NCI-H69 (cell line): ENCODE results near the gene LAPTM5.
A peak's percentile ranks its signal among the peaks of the same experiment; 100 is the strongest.
"Not testable (repeated sequence)": the region's sequence is repeated elsewhere in the genome, so short reads cannot be mapped to it uniquely, and the experiment has no call there.

Experiments used
- DNase-seq: peaks from one replicate; lab custom pipeline; 2025; lab: John Stamatoyannopoulos, UW

Gene LAPTM5

GRCh38 chr1:30693822-30694221, 63.8 kb downstream of the LAPTM5 start:
- DNase-seq, result no peak

GRCh38 chr1:30693366-30693765, 64.2 kb downstream of the LAPTM5 start:
- DNase-seq, result no peak

GRCh38 chr1:30692948-30693301, 64.6 kb downstream of the LAPTM5 start:
- no peak for DNase-seq

DNA sequence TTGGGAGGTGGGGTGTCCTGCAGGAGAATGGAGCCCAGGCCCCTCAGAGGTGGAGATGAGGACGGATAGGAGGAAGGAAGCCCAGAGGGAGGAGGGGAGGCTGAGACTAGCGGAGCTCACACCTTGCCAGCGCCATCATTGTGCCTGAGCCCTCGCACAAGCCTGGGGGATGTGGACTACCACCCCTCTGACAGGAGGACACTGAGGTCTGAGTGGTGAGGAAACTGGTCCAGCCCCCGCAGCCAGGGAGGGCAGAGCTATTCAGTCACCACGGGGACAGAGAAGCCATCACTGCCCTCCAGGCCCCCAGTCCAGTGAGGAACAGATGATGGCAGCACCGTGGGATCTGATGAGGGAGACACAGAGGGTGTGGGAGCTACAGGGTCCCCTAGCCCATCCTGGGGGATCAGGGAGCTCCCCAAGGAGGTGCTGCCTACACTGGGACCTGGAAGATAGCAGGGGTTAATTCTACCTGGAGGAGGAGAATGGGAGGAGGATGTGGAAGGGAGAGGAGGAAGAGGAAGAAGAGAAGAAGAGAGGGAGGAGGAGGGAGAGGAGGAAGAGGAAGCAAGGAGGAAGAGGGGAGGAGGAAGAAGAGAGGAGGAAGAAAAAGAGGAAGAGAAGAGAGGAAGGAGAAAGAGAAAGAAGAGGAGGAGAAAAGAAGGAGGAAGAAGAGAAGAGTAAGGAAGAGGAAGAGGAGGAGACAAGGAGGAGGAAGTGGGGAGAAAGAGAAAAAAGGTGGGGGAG, 65.2 kb downstream of the LAPTM5 start:
- no peak for DNase-seq

DNA sequence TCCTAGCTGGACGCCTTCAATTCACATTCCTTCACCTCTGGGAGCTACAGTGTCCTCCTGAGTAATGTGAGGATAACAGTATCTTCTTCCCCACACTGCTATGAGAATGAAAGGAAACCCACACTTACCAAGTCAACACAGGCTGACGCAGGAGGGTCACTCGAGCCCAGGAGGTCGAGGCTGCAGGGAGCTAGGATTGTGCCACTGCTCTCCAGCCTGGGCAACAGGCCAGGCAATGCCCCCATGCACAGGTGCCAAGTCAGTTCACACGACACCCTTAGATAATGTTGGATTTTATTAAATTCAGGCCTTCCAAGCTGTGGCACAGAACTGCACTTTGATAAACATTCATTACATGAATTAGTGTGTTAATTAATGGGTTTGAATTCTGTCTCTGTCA, 66.1 kb downstream of the LAPTM5 start:
- peak; percentile 97 for DNase-seq

- peak; percentile 20 for DNase-seq
Measured at GRCh38 chr1:30689901-30690645, 67.5 kb downstream of the LAPTM5 start.

DNA sequence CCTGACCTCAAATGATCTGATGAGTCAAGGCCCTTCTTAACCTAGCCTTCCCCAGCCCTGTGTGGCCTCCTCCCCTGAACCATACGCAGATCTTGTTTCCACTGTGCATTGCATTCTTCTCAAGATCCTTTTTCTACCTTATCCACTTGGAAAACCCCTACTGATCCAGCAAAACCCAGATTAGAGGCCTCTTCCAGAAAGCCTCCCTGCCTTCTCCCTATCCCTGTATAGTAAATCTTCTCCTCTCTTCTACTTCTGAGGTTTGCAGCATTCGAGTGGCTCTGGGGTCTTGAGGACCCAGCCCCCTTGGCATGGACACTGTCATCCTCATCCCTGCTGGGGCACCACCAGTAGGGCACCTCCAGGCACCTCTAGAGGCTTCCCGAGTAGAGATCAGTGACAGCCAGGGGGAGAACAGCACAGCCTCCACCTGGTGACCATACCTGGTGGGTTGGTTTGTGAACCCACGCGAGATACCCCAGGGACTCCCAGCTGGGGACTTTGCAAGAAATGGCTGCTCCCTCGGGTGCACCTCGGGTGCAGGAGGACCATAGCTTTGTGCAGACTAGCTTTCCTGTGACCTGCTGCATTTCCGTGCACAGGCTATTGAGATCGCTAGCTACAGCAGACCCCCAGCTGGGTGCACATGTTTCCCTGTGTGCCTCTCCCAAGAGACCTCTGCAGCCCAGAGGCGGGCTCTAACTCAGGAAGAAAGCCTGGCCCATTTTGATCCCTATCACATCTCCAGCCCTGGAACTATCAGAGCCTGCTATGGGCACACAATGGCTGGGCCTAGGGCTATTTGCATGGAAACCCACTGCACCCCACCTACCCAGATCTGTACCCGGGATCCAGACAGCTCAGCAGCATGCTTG, 68.4 kb downstream of the LAPTM5 start:
- peak; percentile 30 for DNase-seq

GRCh38 chr1:30688516-30688915, 69.1 kb downstream of the LAPTM5 start:
- DNase-seq, result not testable (repeated sequence)

- DNase-seq, result no peak
Measured at GRCh38 chr1:30687886-30688285, 69.7 kb downstream of the LAPTM5 start.

DNA sequence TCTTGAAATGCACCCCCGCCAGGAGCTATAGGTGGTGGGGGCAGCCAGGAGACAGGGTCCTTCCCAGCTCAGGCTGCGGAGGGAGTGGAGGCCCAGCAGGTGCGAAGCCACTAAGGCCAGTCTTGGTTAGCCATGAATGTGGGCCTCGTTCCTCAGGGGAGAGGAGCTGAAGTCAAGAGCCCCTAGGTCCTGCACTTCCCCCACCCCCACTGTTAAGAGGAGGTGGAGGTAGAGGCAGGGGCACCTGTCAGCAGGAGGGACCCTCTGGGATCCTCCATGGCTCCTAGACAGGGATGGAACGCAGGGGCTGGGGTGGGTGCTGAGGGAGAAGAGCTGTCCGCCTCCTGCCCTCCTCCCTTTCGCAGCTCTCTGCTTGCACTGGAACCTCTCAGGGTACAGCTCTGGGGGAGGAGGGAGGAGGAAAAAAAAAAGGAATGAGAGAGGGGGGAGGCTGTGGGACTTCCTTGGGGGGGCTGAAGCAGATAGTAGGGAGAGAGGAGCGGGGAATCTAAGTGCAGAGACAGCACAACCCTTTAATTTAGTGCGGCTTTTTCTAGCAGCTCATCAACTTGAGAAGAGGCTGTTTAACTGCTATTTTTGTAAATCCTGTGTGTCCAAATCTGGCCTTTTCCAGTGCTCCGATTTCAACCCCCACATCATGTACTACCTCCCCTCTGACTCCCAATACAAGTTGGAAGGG, 71.2 kb downstream of the LAPTM5 start:
- no peak for DNase-seq

DNA sequence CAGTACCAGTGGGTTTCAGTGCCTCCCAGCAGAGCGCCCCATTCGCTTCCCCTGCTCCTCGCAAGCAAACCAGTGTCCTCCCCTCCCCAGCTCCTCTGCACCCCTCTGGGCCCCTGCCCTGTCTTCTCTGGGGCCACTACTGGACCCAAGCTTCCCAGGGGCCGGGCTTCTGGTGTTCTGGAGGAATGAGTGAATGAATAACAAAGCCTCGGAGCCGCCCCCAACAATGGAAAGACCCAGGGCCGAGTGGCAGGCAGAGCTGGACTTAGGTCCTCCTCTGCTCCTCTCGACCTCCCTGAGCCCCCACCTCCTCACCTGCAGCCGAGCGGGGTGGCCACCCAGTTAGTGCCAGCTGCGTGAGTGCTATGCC, 71.8 kb downstream of the LAPTM5 start:
- no peak for DNase-seq

DNA sequence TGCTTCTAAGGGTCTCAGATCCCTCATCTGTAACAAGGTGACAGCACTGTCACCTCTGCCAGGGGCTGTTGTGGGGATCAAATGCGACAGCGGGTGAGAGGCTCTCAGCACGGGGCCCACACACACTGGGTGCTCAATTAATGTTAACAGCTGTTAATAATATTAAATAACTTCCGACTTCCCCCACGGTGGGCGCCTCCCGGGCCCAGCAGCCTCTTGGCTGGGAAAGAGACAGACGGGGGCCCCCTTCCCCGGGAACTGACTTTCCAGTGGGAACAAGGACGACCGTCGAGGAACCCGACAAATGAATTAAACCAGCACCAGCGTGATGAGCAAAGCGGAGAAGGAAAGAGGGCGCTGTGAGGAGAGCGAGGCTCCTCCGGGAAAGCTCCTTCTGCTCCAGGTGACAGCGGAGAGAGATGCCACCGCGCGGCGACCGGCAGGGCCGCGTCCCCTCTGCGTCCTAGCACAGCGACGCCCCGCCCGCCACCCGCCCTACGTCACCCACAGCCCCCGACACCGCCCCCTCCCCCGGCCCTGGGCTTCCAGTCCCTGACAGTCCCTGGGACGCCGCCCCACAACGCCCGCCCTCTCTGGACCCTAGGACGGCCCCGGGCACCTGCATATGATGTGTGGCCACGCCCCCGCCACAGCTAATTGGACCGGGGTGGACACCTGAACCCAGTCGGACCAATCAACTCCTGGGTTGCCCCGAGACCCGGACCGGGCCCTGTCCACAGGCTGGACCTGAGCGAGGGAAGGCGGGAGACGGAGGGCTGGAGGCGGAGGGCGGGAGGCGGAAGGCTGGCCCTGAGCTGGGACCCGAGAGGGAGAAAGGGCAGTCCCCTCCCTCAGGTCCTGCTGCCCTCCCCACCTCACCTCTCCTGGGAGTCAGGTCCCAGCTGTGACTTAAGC, 72.4 kb downstream of the LAPTM5 start:
- DNase-seq, result peak; percentile 86

DNA sequence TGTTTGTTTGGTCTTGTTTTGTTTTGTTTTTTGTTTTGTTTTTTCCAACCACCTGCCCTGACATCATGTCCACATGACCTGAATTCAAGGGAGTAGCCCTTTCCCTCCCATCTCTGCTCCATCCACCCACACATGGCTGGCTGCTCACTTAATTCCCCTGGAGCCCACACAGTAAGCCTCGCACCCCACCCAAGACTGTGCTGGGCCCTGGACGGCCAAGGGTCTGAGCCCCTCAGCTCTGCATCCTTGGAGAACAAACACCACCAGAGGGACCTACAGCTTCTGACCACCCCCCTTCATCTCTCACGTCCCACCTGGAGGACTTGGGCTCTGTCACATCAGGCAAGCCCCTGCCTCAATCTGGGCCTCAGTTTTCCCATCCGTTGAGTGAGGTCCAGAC, 73.3 kb downstream of the LAPTM5 start:
- no peak for DNase-seq

- DNase-seq, result no peak
Measured at GRCh38 chr1:30683699-30684098, 73.9 kb downstream of the LAPTM5 start.
